H1 (cell line): ENCODE data around the gene CS. TPM values are rescaled to one million over a fixed set of nuclear protein-coding genes. Genes with fewer than 3 reads are reported as not detected.

Experiments
- PHF8 ChIP-seq: fragments of 200-600 bp; sonication (generic); conservative IDR thresholded peaks from 2 replicates; pipeline ENCODE4 v1.7.1; 2012; ENCODE audit warnings: low read depth, mild to moderate bottlenecking, inconsistent platforms, low read length, moderate library complexity
- polyA plus RNA-seq, 7 experiments: library from polyadenylated mRNA; depleted of rRNA in 3 of 7; stranded (reverse) in 5 of 7; unstranded in 2 of 7; fragments of >200 nt in 5 of 7; fragments of 200-250 nt in 2 of 7; gene quantifications; 1 replicate in 5 of 7; 2 replicates in 1 of 7; 4 replicates in 1 of 7; pipeline versions ENCODE4 v1.2.1 to v1.2.3, GENCODE V29; 2011 to 2013; ENCODE audit warnings: missing spikeins in 2 of 7, mixed read lengths in 2 of 7
- total RNA-seq: library from RNA; stranded (reverse); fragmentation: NEBNext Ultra II Directional; extraction: Animal tissue kit (Norgen Biotek cat#: 25700); gene quantifications from 2 replicates; pipeline ENCODE4 v1.2.1, GENCODE V29; 2021

CS gene
- total and polyA plus RNA-seq, 2 of the 8 experiments (the other 6 are each of a cell fraction or from before 2014, with no cell fraction given) = 96.6 to 238 TPM

DNA sequence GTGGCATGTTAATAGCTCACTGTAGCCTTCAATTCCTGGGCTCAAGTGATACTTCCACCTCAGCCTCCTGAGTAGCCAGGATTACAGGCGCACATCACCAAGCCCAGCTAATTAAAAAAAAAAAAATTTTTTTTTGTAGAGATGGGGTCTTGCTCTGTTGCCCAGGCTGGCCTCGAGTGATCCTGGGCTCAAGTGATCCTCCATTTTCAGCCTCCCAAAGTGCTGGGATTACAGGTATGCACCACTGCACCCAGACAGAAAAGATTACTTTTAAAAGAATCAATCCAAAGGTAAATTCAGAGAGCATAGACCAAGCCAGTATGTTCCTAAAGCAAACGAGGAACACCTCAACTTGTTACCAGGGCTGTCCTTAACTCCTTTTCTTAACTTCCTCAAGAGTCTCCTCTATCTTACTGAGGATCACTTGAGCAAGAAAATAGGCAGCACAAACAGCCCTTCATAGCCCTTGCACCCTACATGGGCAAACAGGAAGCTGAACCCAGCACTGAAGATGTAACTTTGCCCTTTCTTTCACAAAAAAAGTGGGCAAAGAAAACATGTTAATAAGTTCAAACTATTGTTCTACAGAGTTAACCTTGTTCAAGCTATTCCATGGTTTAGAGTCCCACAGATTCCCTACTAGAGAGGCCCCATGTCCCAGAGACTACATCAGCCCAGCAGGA lies 11.3 kb downstream of the CS start (continued):
- no peak for TF ChIP-seq PHF8
